ENCODE results near the gene FAM78B.

FAM78B gene

GRCh38 chr1:166069390-166069789, 97.4 kb downstream of the FAM78B start:
- no peak overlapping the region for H3K4me3 ChIP-seq (replicated peaks; ENCODE audit: low read depth, low read length)
- no peak for DNase-seq (ENCODE audit: extremely low read depth, low read depth)
- no peak for TF ChIP-seq CTCF (IDR thresholded peaks at IDR 0.05; ENCODE audit: low read depth, low read length, missing control alignments)

GRCh38 chr1:166066107-166066506, 100.7 kb downstream of the FAM78B start:
- TF ChIP-seq CTCF (IDR thresholded peaks at IDR 0.05; ENCODE audit: low read depth, low read length, missing control alignments) = no peak
- H3K4me3 ChIP-seq (replicated peaks; ENCODE audit: low read depth, low read length) = no peak overlapping the region
- DNase-seq (ENCODE audit: extremely low read depth, low read depth) = no peak

- no peak for TF ChIP-seq CTCF (IDR thresholded peaks at IDR 0.05; ENCODE audit: low read depth, low read length, missing control alignments)
- H3K4me3 ChIP-seq (replicated peaks; ENCODE audit: low read depth, low read length) = no peak overlapping the region
- DNase-seq (ENCODE audit: extremely low read depth, low read depth) = no peak
These were observed 101.8 kb downstream of the FAM78B start for GRCh38 chr1:166064951-166065350.

GRCh38 chr1:166064313-166064926, 102.4 kb downstream of the FAM78B start:
- H3K4me3 ChIP-seq (replicated peaks; ENCODE audit: low read depth, low read length) = no peak overlapping the region
- no peak for TF ChIP-seq CTCF (IDR thresholded peaks at IDR 0.05; ENCODE audit: low read depth, low read length, missing control alignments)
- DNase-seq (ENCODE audit: extremely low read depth, low read depth) = no peak

GRCh38 chr1:166063701-166064100, 103.1 kb downstream of the FAM78B start:
- no peak overlapping the region for H3K4me3 ChIP-seq (replicated peaks; ENCODE audit: low read depth, low read length)
- no peak for TF ChIP-seq CTCF (IDR thresholded peaks at IDR 0.05; ENCODE audit: low read depth, low read length, missing control alignments)
- DNase-seq (ENCODE audit: extremely low read depth, low read depth) = no peak

- no peak for DNase-seq (ENCODE audit: extremely low read depth, low read depth)
These were observed 104.3 kb downstream of the FAM78B start for GRCh38 chr1:166062421-166063070.

More at GRCh38 chr1:166062421-166063070, 104.3 kb downstream of the FAM78B start:
- no peak overlapping the region for H3K4me3 ChIP-seq (replicated peaks; ENCODE audit: low read depth, low read length)
- no peak for TF ChIP-seq CTCF (IDR thresholded peaks at IDR 0.05; ENCODE audit: low read depth, low read length, missing control alignments)
